Peyer's patch (tissue), 4 donors: ENCODE data around the gene KLF1.
A peak's percentile ranks its signal among the peaks of the same experiment; 100 is the strongest.

Experiments
- CTCF ChIP-seq, 6 experiments: fragments of 450-650 bp in 4 of 6; fragments of 200-600 bp in 2 of 6; sonication (generic) in 1 of 6; IDR thresholded peaks; one replicate each; pipeline ENCODE4 v1.5.1; 2017 to 2019; ENCODE audit warnings: antibody characterized with exemption in 6 of 6, mild to moderate bottlenecking in 3 of 6, moderate library complexity in 1 of 6
- POLR2A ChIP-seq, 2 donors: fragments of 450-650 bp; IDR thresholded peaks; one replicate each; pipeline ENCODE4 v1.5.1; 2017; ENCODE audit warnings: antibody characterized with exemption in 2 of 2, mild to moderate bottlenecking in 2 of 2, moderate library complexity in 2 of 2

- TF ChIP-seq CTCF (IDR thresholded peaks at IDR 0.05): no peak
- peak; percentile 41 to 69 for TF ChIP-seq POLR2A (IDR thresholded peaks at IDR 0.05)
Measured at GRCh38 chr19:12933287-12934072, 46.5 kb upstream of the KLF1 start, which contains the start of gene FARSA.
